ENCODE results near the gene CERS6. TPM values are rescaled to one million over a fixed set of nuclear protein-coding genes. Genes with fewer than 3 reads are reported as not detected.
"Not testable (repeated sequence)": the region's sequence is repeated elsewhere in the genome, so short reads cannot be mapped to it uniquely, and the experiment has no call there.

Gene CERS6
- 10 to 100 TPM; 25.9 to 57.2 (median 35.8) TPM for total RNA-seq

- ATAC-seq (ENCODE audit: low FRiP score) (peak; percentile 97), DNase-seq (ENCODE audit: low spot score) (peak; percentile 73)
- TF ChIP-seq CTCF (IDR thresholded peaks at IDR 0.05): no peak
These were observed at the start of gene CERS6 for GRCh38 chr2:168455645-168456520. Gene CERS6 (plus strand): TSS chr2:168456272. CDS start chr2:168456449, 177 bp downstream.

GRCh38 chr2:168412301-168412700 is 43.8 kb upstream of the CERS6 start:
- DNase-seq (ENCODE audit: low spot score); ATAC-seq (ENCODE audit: low FRiP score): not testable (repeated sequence)

GRCh38 chr2:168413101-168413500 is 43.0 kb upstream of the CERS6 start:
- not testable (repeated sequence) for DNase-seq (ENCODE audit: low spot score); ATAC-seq (ENCODE audit: low FRiP score)

GRCh38 chr2:168416555-168416954 is 39.5 kb upstream of the CERS6 start:
- no peak for ATAC-seq (ENCODE audit: low FRiP score)
- TF ChIP-seq CTCF (IDR thresholded peaks at IDR 0.05): no peak
- no peak for DNase-seq (ENCODE audit: low spot score)

GRCh38 chr2:168422584-168422983 is 33.5 kb upstream of the CERS6 start:
- no peak for ATAC-seq (ENCODE audit: low FRiP score)
- no peak for TF ChIP-seq CTCF (IDR thresholded peaks at IDR 0.05)

GRCh38 chr2:168424112-168424951 is 31.7 kb upstream of the CERS6 start:
- DNase-seq (ENCODE audit: low spot score): no peak
- ATAC-seq (ENCODE audit: low FRiP score): no peak

More at GRCh38 chr2:168422584-168422983, 33.5 kb upstream of the CERS6 start:
- no peak for DNase-seq (ENCODE audit: low spot score)

GRCh38 chr2:168424971-168425370 is 31.1 kb upstream of the CERS6 start:
- TF ChIP-seq CTCF (IDR thresholded peaks at IDR 0.05): no peak
- ATAC-seq (ENCODE audit: low FRiP score) (no peak), DNase-seq (ENCODE audit: low spot score) (no peak)

More at GRCh38 chr2:168424112-168424951, 31.7 kb upstream of the CERS6 start:
- TF ChIP-seq CTCF (IDR thresholded peaks at IDR 0.05): no peak
